Breast epithelium (tissue), 4 donors: Measurements from ENCODE around the gene PCDHGA1. TPM values are rescaled to one million over a fixed set of nuclear protein-coding genes. Genes with fewer than 3 reads are reported as not detected.

Source experiments
- DNase-seq, 2 donors: peaks; one replicate each; pipeline ENCODE4 v3.0.0-alpha.2; 2019; ENCODE audit warnings: low spot score in 2 of 2
- H3K27ac ChIP-seq, 2 donors: fragments of 200-600 bp; sonication (generic) in 1 of 2; one replicate each; pipeline ENCODE4 v1.5.1; 2016 to 2019; ENCODE audit warnings: mild to moderate bottlenecking in 1 of 2
- H3K27me3 ChIP-seq, 2 donors: fragments of 200-600 bp; sonication (generic) in 1 of 2; one replicate each; pipeline versions ENCODE4 v1.5.1 to v1.6.0; 2017 to 2019; ENCODE audit warnings: control low read depth in 1 of 2, mild to moderate bottlenecking in 1 of 2
- H3K36me3 ChIP-seq: fragments of 200-600 bp; one replicate; pipeline ENCODE4 v1.5.1; 2019
- H3K4me1 ChIP-seq, 2 donors: fragments of 200-600 bp; sonication (generic); one replicate each; pipeline ENCODE4 v1.5.1; 2016 to 2019; ENCODE audit warnings: control low read depth in 1 of 2
- H3K4me3 ChIP-seq, 3 donors: fragments of 200-600 bp; sonication (generic); 1 replicate in 2 of 3; 2 replicates in 1 of 3; pipeline ENCODE4 v1.5.1; 2016 to 2019; ENCODE audit warnings: mild to moderate bottlenecking in 3 of 3, moderate library complexity in 2 of 3
- H3K9me3 ChIP-seq, 2 donors: fragments of 200-600 bp; sonication (generic) in 1 of 2; one replicate each; pipeline ENCODE4 v1.5.1; 2016 to 2019; ENCODE audit warnings: control low read depth in 1 of 2
- POLR2A ChIP-seq: fragments of 450-650 bp; IDR thresholded peaks from one replicate; pipeline ENCODE4 v1.6.1; 2016; ENCODE audit warnings: antibody characterized with exemption, mild to moderate bottlenecking, moderate library complexity
- POLR2AphosphoS5 ChIP-seq, 3 donors: sonication (generic); formaldehyde crosslinking; IDR thresholded peaks; one replicate each; pipeline ENCODE4 v1.6.1; 2017; ENCODE audit warnings: antibody characterized with exemption in 3 of 3
- intact Hi-C: fragments of 100-400 bp; cut with DNase I; formaldehyde crosslinking; loops from one replicate; pipeline ENCODE4 v1.15.1; 2023; ENCODE audit warnings: low total_unique reads
- total RNA-seq, 3 donors: library from RNA; depleted of rRNA; stranded (reverse); fragments of >200 nt; gene quantifications; one replicate each; pipeline ENCODE4 v1.1.0, GENCODE V29; 2016
- TF ChIP-seq, protein P1 (sequence below), 3 donors: fragments of 450-650 bp; IDR thresholded peaks; one replicate each; pipeline ENCODE4 v1.5.1; 2016 to 2017; ENCODE audit warnings: antibody characterized with exemption in 3 of 3, mild to moderate bottlenecking in 3 of 3, moderate library complexity in 3 of 3

The PCDHGA1 gene
- total RNA-seq, 3 donors from 2014 or later, result 0.80 to 1.3 (median 1.2) TPM

DNA sequence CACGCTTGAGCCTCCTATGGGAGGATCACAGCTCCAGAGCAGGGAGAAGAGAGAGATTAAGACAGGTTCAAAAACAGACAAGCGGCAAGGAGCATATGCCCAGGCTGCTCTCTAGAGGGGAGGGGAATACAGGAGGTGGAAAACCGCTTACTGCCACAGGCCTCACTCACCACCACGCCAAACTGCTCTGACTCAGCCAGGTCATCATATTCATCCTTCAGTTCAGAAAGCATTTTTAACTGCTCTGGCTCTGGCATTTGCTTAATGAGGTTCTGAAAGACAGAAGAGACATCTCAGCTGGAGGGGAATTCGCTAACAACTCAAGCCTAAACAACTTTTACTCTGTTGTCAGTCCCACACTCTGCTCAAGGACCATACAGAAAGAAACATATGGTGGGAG is 198.7 kb downstream of the PCDHGA1 start:
- peaks cover 0 to 10% of the 10 kb centered on the region in 2 donors for H3K4me1 ChIP-seq
- no peaks in the 10 kb centered on the region for H3K27me3 ChIP-seq
- intact Hi-C loops, result loop anchor here (5.0 kb wide), 1 partner anchor 127 kb away; the partner anchor contains the start of gene PCDHGA9
- no peak for DNase-seq
- H3K36me3 ChIP-seq, result no peaks in the 10 kb centered on the region
- no peak overlapping the region for H3K4me3 ChIP-seq
- H3K27ac ChIP-seq, result peak overlapping the region; percentile 66 to 78
- TF ChIP-seq, protein P1, sequence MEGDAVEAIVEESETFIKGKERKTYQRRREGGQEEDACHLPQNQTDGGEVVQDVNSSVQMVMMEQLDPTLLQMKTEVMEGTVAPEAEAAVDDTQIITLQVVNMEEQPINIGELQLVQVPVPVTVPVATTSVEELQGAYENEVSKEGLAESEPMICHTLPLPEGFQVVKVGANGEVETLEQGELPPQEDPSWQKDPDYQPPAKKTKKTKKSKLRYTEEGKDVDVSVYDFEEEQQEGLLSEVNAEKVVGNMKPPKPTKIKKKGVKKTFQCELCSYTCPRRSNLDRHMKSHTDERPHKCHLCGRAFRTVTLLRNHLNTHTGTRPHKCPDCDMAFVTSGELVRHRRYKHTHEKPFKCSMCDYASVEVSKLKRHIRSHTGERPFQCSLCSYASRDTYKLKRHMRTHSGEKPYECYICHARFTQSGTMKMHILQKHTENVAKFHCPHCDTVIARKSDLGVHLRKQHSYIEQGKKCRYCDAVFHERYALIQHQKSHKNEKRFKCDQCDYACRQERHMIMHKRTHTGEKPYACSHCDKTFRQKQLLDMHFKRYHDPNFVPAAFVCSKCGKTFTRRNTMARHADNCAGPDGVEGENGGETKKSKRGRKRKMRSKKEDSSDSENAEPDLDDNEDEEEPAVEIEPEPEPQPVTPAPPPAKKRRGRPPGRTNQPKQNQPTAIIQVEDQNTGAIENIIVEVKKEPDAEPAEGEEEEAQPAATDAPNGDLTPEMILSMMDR (IDR thresholded peaks at IDR 0.05), result no peak
- no peak for TF ChIP-seq POLR2A
- TF ChIP-seq POLR2AphosphoS5 (IDR thresholded peaks at IDR 0.05), result no peak
- no peaks in the 10 kb centered on the region for H3K9me3 ChIP-seq

DNA sequence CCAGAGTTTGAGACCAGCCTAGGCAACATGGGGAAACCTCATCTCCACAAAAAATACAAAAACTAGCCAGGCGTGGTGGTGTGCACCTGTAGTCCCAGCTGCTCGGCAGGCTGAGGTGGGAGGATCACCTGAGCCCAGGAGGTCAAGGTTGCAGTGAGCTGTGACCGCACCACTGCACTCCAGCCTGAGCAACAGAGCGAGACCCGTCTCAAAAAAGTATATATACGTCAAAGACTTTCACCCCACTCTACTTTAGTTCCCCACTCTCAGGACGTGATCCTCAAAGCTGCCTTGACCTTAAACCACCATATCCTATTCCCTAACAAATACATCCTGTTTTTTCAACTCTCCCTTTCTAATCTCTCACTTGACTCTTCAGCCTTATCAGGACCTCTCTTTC is 199.6 kb downstream of the PCDHGA1 start:
- Histone ChIP-seq H3K4me3 (no peak overlapping the region), H3K27me3 (no peaks in the 10 kb centered on the region), H3K4me1 (peaks cover 0 to 10% of the 10 kb centered on the region in 2 donors), H3K27ac (peak overlapping the region; percentile 66 to 78), H3K9me3 (no peaks in the 10 kb centered on the region), H3K36me3 (no peaks in the 10 kb centered on the region)
- TF ChIP-seq, protein P1 (IDR thresholded peaks at IDR 0.05), result no peak
- TF ChIP-seq POLR2A, result no peak
- no peak for TF ChIP-seq POLR2AphosphoS5 (IDR thresholded peaks at IDR 0.05)
- intact Hi-C loops, result loop anchor here (5.0 kb wide), 1 partner anchor 128 kb away; the partner anchor contains the start of gene PCDHGA9
- no peak for DNase-seq

DNA sequence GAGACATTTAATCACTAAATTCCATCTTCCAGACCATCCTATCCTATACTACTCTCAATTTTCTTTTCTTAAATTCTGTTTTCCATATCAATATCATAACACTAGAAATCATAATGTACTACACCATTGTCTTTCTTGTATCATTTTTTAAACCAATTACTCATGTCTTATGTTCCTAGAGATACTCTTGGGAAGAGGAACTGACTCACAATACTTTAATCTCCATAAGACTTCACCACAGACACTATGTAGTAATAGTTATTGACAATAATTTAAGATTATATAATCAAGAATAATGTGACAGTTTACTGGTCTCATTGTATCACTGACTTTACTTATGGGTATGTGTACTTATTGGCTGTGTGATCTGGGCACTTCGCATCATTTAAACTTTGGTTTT is 202.4 kb downstream of the PCDHGA1 start:
- no peaks in the 10 kb centered on the region for H3K27me3 ChIP-seq
- TF ChIP-seq POLR2A, result no peak
- TF ChIP-seq, protein P1 (IDR thresholded peaks at IDR 0.05), result no peak
- no peak for TF ChIP-seq POLR2AphosphoS5 (IDR thresholded peaks at IDR 0.05)
- H3K36me3 ChIP-seq, result no peaks in the 10 kb centered on the region
- no peak overlapping the region for H3K27ac ChIP-seq
- peaks cover 0 to 6% of the 10 kb centered on the region in 2 donors for H3K4me1 ChIP-seq
- H3K4me3 ChIP-seq, result no peak overlapping the region
- intact Hi-C loops, result no loop called here
- no peaks in the 10 kb centered on the region for H3K9me3 ChIP-seq
- DNase-seq, result no peak

DNA sequence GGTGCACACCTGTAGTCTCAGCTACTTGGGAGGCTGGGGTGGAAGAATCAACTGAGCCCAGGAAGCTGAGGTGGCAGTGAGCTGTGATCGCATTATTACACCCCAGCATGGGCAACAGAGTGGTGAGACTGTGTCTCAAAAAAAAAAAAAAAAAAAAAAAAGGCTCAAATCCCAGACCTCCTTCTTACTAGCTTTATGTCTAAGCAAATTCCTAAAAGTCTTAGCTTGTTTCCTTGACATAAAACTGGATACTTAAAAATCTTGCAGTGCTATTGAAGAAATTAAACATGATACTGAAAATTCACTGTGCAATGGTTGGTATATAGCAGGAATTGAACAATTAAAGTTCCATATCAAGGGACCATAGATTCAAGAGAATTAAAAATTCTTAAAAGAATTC is 203.6 kb downstream of the PCDHGA1 start:
- Histone ChIP-seq H3K27me3 (no peaks in the 10 kb centered on the region), H3K9me3 (no peaks in the 10 kb centered on the region), H3K27ac (no peak overlapping the region), H3K4me1 (peaks cover 0 to 4% of the 10 kb centered on the region in 2 donors), H3K4me3 (no peak overlapping the region), H3K36me3 (no peaks in the 10 kb centered on the region)
- TF ChIP-seq POLR2A (no peak), POLR2AphosphoS5 (IDR thresholded peaks at IDR 0.05) (no peak)
- TF ChIP-seq, protein P1 (IDR thresholded peaks at IDR 0.05), result no peak
- intact Hi-C loops, result no loop called here
- DNase-seq, result no peak

DNA sequence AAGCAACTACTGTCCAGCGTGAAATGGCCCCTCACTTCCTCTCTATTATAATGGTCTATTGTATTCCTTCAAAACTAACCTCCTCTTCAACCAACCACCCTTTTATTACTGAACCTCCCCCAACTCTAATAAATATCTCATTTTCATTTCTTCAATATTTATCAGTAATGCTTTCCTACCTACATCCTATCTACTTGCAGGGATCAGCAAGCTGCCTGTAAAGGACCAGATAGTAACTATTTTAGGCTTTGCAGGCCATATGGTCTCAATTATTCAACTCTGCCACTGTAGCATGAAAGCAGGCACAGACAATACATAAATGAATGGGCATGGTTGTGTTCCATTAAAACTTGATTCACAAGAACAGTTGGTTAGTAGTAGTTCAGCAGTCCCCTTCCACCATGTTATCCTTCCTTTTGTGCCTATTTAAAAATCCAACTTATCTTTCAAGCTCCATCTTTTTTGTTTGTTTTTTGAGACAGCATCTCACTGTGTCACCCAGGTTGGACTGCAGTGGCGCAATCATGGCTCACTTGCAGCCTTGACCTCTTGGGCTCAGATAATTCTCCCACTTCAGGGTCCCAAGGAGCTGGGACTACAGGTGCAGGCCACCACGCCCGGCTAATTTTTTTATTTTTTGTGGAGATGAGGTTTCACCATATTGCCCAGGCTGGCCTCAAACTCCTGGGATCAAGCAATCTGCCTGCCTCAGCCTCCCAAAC is 204.3 kb downstream of the PCDHGA1 start:
- intact Hi-C loops, result no loop called here
- H3K4me1 ChIP-seq, result no peaks in the 10 kb centered on the region
- H3K9me3 ChIP-seq, result no peaks in the 10 kb centered on the region
- TF ChIP-seq, protein P1 (IDR thresholded peaks at IDR 0.05), result no peak
- no peak for TF ChIP-seq POLR2A
- no peak for TF ChIP-seq POLR2AphosphoS5 (IDR thresholded peaks at IDR 0.05)
- no peak for DNase-seq
- no peak overlapping the region for H3K4me3 ChIP-seq
- H3K36me3 ChIP-seq, result no peaks in the 10 kb centered on the region
- no peak overlapping the region for H3K27ac ChIP-seq
- no peaks in the 10 kb centered on the region for H3K27me3 ChIP-seq
